Measurements from ENCODE around the gene PRSS37.
"Not testable (repeated sequence)": the region's sequence is repeated elsewhere in the genome, so short reads cannot be mapped to it uniquely, and the experiment has no call there.

PRSS37 gene, protein sequence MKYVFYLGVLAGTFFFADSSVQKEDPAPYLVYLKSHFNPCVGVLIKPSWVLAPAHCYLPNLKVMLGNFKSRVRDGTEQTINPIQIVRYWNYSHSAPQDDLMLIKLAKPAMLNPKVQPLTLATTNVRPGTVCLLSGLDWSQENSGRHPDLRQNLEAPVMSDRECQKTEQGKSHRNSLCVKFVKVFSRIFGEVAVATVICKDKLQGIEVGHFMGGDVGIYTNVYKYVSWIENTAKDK

DNA sequence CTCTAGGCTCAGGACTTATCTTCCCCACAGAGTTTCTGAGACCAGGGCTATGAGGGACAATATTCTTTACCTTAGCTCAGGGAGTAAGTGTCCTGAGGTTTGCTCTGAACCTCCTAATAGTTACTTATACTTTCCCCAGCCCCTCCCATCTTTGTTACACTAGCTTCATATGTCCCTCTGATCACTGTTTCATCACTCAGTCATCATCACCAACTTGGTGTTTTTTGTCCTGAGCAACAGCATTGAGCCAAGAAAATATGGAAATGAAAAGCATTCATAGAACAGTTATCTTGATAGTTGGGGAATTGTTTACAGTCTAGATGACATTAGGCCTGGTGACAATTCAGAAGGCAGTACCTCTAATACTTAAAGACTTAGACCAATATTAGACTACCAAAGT is at the start of gene PRSS37:
PRSS37 (minus strand) TSS at position 101 of the 400 bp plus-strand sequence. CDS start 436 bp downstream, outside the sequence.
- no peak for DNase-seq

DNA sequence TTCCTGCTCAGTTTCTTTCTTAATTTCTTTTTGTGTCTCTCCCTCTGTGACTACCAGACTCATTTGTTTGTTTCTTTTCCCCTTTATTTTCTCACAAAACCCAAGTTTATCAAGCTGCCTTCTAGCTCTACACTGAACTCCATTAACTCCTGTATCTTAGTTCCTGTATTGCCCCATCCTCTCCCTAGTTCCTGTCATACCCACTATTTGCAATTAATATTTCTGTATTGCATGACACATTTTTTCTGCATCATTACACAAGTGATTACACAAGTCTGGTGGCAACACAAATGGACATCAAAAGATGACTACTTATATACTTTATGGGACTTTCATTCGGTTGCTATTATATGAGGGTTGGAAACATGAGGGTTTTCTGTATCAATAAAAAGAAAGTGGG is 48.0 kb upstream of the PRSS37 start:
- DNase-seq = peak; percentile 1

GRCh38 chr7:141884539-141885225 is 43.4 kb upstream of the PRSS37 start:
- DNase-seq = peak; percentile 3

- no peak for DNase-seq
Measured at GRCh38 chr7:141880960-141881359, 39.7 kb upstream of the PRSS37 start.

DNA sequence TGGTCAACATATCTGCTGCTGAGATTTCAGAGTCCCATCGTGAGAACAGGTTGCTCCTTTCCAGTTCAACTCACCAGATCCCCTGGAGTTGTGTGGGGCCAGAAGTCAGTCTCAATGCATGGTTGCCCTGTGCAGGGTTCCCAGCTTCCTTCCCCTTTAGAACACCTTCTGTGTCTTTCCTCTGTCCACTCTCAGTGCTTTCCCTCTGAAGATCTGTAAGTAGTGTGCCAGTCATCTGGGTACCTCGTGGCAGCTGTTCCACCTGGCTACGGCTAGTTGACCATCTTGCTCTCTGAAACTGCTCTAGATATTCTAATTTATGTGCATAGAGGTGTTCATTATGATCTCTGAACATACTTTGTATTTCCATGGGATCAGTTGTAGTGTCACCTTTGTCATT is 36.1 kb upstream of the PRSS37 start:
- no peak for DNase-seq

DNA sequence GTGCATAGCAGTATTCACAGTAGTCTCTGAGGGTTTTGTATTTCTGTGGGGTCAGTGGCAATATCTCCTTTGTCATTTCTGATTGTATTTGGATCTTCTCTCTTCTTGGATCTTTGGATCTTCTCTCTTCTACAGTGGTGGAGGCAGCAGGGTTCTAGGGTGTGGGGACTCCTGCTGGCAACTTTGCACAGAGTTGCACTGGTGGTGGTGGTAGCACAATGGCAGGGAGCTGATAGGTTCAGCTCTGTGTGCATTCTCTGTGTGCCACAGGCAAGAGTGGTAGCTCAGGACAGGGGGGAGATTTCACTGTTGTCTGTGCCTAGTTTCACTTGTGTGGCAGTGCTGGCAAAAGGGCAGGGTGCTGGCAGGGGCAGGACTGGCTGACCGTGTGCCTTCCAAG is 35.1 kb upstream of the PRSS37 start:
- no peak for DNase-seq

DNA sequence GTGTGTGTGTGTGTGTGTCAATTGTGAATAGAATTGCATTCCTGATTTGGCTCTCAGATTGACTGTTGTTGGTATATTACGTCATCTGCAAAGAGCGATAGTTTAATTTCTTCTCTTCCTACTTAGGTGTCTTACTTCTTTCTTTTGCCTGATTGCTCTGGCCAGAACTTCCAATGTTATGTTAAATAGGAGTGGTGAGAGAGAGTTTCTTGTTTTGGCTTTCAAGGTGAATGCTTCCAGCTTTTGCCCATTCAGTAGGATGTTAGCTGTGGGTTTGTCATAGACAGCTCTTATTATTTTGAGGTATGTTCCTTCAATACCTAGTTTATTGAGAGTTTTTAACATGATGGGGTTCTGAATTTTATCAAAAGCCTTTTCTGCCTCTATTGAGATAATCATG is 34.2 kb upstream of the PRSS37 start:
- DNase-seq = no peak

GRCh38 chr7:141874787-141875186 is 33.5 kb upstream of the PRSS37 start:
- DNase-seq = no peak

GRCh38 chr7:141872931-141873330 is 31.6 kb upstream of the PRSS37 start:
- no peak for DNase-seq

GRCh38 chr7:141866974-141867373 is 25.7 kb upstream of the PRSS37 start:
- no peak for DNase-seq

DNA sequence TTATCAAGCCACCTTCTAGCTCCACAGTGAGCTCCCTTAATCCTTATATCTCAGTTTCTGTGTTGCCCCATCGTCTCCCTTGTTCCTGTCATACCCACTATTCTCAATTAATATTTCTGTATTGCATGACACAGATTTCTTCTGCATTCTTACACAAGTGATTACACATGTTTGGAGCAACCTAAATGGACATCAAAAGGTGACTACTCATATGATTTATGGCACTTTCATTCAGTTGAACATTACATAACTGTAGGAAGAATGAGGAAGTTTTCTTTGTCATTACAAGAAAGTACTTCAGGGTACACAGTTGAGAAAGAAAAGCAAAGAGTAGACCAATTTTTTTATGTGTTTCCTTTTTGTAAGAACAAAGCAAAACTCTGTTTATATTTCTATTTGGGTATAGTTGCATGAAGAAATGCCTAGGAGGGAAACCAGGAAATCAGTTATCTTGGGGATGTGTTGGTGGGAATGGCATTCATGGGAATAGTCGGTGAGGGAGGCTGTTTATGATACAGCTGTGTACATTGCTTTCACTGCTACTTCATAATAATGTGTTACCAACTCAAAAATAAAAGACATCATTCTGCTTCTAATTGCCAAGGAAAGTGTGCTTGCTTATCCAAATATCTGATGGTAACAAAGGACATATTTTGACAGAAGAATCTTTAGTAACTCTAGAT is 23.6 kb upstream of the PRSS37 start:
- DNase-seq = no peak

DNA sequence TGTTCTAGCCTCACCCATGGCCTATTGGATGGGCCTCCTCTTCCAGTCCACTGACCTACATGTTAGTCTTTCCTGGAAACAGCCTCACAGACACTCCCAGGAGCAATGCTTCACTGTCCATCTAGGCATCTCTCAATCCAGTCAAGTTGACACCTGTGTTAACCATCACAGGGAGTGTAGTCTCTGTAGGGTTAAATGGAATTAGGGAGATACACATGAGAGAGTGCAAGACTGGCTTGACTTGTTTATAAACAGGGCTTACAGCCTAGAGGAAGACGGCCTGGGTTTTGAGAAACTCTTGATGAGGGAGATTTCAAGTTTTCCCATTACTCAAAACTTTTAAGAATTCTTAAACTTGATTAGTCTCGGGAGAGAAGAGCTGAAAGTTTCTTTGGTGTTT is 18.9 kb upstream of the PRSS37 start:
- no peak for DNase-seq

GRCh38 chr7:141847996-141848395 is 6.7 kb upstream of the PRSS37 start:
- DNase-seq = no peak

DNA sequence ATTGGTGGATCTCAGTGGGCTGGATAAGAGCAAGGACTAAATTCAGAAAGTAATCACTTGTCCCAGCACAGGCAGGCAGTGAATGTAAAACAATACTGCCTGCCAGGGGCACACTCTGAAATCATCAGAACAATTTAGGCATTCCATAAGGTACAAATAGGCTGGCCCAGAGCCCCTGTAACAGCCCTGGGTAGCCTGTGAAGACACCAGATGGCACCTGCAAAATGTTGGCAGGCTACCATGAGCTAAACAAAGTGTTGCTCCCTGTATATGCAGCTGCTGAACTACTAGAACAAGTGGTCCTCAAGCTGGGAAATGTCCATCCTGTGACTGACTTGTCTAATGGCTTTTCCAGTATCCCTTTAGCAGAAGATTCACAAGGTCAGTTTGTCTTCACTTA is 3.0 kb upstream of the PRSS37 start:
- no peak for DNase-seq

DNA sequence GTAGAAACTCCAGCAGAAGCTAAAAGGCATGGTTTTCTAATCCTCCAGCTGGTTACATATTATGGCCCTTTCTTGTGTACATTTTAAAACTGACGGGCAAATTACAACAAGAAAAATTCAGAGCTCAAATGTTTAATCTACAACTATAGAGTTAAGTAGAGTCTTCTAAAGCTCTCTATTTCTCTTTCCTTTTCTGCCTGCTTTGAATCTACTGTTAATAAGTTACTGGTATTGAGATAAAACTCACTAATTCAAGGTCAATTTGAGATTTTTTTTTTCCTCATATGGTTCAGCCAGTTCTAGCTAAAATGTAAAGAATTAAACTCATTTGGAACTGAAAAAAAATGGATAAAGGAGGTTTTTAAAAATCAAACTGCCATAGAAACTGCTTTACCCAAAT is 1.6 kb upstream of the PRSS37 start:
- DNase-seq = no peak

DNA sequence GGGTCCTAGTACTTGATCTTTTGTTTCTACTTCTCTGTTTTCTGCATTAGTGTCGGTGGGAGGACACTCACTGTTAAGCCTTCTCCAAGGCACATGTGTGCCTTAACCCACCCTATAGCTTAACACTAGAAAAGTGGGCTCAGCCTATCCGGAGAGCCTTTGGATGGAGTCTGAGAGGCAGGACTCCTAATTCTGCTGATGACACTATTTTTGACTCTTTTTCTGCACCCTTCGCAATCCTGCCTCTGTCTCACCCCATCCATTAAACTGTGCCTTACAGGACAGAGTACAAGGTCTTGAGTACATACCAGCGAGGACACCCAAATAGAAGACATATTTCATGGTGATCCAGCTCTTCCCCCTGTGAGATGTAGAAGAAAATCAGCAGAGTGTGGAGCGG is 577 bp downstream of the PRSS37 start:
- no peak for DNase-seq

DNA sequence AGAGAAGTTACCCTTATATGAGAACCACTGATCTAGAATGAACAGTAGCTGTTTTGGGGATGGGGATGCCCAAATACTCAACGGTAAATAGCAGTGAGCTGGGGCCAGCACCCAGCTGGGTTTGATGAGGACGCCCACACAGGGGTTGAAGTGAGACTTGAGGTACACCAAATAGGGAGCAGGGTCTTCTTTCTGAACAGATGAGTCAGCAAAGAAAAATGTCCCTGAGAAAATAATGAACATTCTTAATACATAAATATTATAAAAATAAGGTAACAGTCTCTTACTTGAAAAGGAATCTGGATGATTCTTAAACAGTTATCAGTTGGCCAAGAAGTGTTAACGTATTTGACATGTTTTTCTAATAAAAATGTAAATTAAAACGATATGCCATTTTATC is 2.0 kb downstream of the PRSS37 start:
- DNase-seq = no peak

DNA sequence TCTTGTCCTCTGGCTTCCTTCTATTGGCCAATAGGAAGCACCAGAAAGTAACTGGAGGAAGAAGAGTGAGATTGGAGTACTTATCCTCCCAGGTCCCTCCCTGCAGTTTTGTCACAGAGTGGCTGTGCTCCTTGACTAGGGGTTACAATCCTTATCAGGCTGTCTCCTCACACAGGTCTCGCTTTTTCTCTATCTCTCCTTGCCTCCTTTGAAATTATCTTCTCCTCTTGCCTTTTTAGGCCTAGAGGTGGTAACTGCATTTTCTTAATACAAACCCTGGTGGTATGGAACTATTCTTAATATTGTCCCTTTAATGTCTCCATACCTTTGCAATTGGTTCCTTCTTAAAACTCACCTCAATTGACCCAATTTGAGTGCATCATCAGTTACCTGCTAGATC is 2.7 kb downstream of the PRSS37 start:
- DNase-seq = no peak

GRCh38 chr7:141837683-141838082 is 3.6 kb downstream of the PRSS37 start:
- no peak for DNase-seq

- not testable (repeated sequence) for DNase-seq
Measured at GRCh38 chr7:141822432-141822831, 18.9 kb downstream of the PRSS37 start.

- no peak for DNase-seq
Measured at GRCh38 chr7:141820067-141820466, 21.2 kb downstream of the PRSS37 start.

GRCh38 chr7:141792526-141792925 is 48.8 kb downstream of the PRSS37 start:
- DNase-seq = no peak

GRCh38 chr7:141789917-141790316 is 51.4 kb downstream of the PRSS37 start, which contains the start of gene TAS2R5:
Gene TAS2R5 (plus strand): TSS chr7:141790217. CDS start chr7:141790362, 145 bp downstream.
- no peak for DNase-seq

DNA sequence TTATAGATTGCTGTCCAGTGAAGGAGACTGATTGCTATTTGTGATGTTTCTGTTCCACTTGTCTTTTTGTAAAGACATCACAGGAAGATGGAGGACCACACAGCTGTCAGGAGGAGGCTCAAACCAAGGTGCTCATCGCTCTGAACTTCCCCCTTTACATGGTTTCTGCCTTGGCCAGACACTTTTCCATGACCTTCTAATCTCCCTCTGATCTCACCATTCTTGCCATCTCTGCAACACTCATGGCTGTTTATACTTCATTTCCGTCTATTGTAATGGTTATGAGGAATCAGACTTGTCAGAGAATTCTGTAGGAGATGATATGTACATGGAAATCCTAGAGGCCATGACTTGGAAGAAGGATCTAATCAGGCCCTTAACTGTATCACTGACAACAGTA is 53.0 kb downstream of the PRSS37 start:
- DNase-seq = no peak
